Measurements from ENCODE around the gene C10orf105. TPM values are rescaled to one million over a fixed set of nuclear protein-coding genes. Genes with fewer than 3 reads are reported as not detected.

C10orf105 gene
- total RNA-seq, 1 experiment from 2014 or later, result not detected

DNA sequence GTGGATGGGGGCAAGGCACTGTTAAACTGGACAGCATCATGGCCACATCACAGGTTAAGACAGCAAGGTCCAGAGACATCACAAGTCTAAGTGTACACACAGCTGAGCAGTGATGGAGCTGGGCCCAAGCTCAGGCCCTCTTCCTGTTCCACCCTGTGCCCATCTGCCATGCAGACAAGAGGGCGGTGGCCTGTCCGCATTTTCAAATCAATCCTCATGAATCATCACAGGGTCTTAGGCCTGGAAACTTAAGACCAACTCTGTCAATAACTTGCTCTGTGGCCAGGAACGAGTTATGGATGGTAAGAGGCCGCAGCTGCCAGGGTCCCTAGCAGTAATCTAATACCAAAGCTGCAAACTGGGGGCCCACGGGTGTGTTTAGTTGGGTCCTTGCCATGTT, 3.2 kb downstream of the C10orf105 start:
- DNase-seq (ENCODE audit: low read depth), result no peak

DNA sequence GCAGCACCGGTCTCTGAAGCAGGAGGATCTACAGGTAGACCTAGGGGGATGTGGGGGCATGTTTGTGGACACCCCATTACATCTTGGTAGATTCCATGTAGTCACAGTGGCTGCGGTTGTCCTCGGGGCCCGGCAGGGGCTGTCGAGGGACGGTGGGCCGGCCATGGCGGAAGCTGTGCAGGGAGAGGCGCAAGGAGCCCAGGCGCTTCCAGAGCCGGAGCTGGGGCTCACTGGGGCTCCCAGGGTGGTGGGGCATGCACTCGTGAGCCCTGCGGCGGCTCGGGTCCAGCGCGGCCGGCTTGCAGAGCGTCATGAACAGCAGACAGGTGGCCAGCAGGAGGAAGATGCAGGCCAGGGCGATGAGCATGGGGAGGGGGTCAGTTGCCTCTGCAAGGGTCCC, 3.7 kb downstream of the C10orf105 start:
- no peak for DNase-seq (ENCODE audit: low read depth)

DNA sequence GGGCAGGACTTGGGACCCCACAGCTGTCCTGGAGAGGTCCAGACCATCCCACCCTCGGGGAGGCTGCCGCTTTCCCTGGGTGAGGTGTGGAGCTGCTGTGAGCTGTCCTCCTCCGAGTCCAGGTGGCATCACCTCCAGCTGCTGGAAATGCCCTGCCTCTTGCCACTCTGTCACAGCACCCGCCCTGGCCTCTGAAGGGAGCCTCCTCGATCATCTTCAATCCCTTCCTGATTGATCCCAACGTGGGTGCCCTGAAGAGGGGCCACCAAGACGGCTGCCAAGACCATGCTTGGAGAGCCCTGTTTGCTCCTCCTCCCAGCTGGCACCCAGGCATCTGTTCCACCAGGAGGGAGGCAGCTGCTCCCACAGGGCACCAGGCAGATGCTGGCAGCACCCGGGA, 4.6 kb downstream of the C10orf105 start:
- no peak for DNase-seq (ENCODE audit: low read depth)

DNA sequence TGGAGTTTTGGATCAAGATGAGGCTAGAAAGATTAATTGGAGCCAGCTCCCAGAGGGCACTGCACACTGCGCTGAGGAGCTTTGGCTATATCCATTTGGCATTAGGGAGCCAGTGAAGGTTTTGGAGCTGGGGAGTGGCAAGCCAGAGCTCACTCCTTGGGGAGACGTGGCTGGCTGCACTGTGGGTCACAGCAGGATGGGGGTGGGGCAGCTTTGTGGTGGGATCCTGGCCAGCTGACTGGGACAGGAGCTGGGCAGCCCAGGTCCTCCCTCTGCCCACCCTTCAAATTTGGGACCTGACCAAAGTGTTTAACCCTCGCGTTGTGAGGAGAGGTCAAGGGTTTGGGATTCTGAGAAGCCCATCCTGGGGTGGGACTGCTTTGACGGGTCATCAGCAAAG, 5.0 kb downstream of the C10orf105 start:
- DNase-seq (ENCODE audit: low read depth), result no peak

DNA sequence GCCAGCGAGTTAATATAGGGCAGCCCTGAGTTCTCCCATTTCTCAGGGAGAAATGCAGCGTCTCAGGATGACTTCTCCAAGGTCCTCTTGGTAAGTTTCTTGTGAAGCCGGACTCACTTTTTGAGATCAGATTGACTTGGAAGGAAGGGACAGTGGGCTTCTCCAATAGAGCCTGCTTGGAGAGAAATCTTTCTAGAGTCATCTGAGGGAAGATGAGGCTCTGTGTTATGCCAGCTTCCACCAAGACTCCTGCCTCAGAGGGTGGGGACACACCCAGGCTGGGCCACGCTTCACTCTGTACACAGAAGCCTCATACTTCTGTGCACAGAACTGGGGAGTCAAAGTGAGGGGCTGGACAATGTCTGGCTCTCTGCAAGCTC, 5.6 kb downstream of the C10orf105 start:
- no peak for DNase-seq (ENCODE audit: low read depth)

- peak; percentile 81 for DNase-seq (ENCODE audit: low read depth)
Measured at GRCh38 chr10:71713135-71714030, 6.2 kb downstream of the C10orf105 start.

- DNase-seq (ENCODE audit: low read depth), result no peak
Measured at GRCh38 chr10:71712572-71713134, 6.9 kb downstream of the C10orf105 start.

GRCh38 chr10:71712170-71712569, 7.4 kb downstream of the C10orf105 start:
- no peak for DNase-seq (ENCODE audit: low read depth)

- DNase-seq (ENCODE audit: low read depth), result no peak
Measured at GRCh38 chr10:71711052-71711623, 8.4 kb downstream of the C10orf105 start.

DNA sequence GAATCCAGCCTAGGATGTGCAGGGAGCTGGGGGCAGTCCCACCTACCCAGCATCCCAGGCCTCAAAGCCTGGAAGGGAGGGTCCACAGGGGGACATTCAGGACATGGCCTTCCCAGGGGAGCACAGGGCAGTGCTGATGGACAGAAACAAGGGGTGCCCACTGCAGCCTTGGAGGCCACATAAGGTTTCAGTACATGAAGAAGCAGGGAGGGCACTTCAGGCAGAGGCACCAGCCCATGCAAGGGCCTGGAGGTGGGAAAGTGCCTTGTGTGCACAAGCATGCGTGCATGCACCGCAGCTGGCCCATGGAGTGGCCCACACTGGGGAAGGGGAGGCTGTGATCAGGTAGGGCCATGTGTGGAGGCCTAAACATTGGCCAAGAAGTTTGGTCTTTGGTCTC, 9.1 kb downstream of the C10orf105 start:
- no peak for DNase-seq (ENCODE audit: low read depth)

DNA sequence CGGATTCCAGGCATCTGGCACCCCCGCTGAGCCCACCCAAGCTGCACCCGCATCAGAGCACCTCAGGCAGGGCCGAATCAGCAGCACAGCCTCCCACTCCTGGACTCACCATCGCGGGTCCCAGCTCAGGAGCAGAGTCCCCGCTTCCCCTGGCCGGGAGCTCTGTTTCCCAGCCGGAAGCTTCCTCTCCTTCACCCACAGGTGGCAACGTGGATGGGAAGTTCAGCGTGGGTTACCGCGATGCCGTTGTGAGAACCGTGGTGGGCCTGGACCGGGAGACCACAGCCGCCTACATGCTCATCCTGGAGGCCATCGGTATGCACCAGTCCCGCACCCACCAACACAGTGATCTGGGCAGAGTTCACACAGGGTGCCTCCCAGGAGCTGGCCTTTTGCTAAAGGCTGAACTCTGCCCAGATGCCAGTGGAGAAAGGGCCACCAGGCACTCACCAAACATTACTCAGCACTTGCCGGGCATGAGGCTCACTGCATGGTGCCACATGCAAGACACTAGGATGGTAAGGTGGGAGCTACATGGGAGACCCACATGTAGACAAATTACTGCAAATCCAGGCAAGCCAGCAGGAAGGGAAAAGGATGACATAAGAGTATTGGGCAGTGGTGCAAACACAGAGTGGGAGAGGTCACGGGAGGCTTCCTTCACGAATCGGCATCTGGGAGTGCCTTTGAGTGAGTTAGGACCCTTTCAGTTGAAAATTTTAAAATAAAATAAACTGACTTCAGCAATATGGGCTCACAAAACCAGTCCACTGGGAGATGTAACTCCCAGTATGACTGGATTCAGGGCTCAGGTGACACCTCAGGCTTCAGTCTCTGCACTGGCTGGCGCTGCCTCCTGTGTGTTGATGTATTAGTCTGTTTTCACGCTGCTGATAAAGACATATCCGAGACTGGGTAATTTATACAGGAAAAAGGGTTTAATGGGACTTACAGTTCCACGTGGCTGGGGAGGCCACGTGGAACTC, 10.4 kb downstream of the C10orf105 start:
- no peak for DNase-seq (ENCODE audit: low read depth)

- no peak for DNase-seq (ENCODE audit: low read depth)
Measured at GRCh38 chr10:71708301-71708703, 11.3 kb downstream of the C10orf105 start.

GRCh38 chr10:71707240-71707789, 12.3 kb downstream of the C10orf105 start:
- no peak for DNase-seq (ENCODE audit: low read depth)

- DNase-seq (ENCODE audit: low read depth), result no peak
Measured at GRCh38 chr10:71706216-71707121, 13.1 kb downstream of the C10orf105 start.

DNA sequence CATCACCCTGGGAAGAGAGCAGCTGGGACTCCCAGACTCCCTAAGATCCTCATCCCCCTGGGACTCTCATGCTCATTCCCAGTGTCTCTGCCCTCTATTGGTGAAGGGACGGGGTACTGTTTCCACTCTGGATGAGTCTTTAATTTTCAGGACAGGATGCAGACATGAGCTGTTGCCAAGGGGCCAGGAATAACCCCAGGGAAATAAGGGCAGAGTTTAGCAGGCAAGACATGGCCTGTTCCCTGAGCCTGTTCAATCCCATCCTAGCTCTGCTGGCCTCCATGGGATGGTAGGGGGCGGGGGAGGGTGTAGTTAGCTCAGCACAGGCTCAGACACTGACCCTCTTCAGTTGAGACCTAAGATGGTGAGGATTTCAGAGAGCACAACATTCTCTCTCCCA, 14.0 kb downstream of the C10orf105 start:
- DNase-seq (ENCODE audit: low read depth), result peak; percentile 21

GRCh38 chr10:71704816-71705215, 14.8 kb downstream of the C10orf105 start:
- no peak for DNase-seq (ENCODE audit: low read depth)

- DNase-seq (ENCODE audit: low read depth), result no peak
Measured at GRCh38 chr10:71703577-71703976, 16.0 kb downstream of the C10orf105 start.

DNA sequence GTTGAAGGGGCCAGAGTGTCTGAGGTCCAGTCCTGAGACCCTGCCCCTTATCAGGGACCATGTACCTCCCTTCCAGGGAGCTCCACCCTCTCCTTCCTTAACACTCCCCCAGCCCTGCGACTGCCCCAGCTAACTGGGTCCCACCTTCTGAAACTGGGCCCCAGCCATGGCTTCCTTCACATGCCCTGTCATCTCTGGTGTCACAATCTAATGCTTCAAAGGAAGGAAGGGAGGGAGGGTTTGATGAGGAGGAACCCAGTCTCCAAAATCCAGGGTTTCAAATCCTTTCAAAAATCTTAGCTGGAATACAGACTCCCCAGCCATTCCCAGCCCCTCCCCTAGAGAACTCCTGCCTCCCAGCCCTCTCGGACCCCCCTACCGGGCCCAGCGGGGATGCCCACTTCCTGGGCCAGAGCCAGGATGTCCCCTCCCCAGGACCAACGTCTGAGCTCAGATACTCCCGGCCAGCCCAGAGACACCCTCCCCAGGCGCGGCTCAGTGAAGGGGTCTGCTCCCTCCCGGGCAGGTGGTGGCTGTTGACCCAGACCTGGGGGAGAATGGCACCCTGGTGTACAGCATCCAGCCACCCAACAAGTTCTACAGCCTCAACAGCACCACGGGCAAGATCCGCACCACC, 18.0 kb downstream of the C10orf105 start:
- no peak for DNase-seq (ENCODE audit: low read depth)

GRCh38 chr10:71700731-71701368, 18.7 kb downstream of the C10orf105 start:
- DNase-seq (ENCODE audit: low read depth), result no peak

All from LHCN-M2 (cell line).